CD4-positive, alpha-beta T cell (primary cell): ENCODE data around the gene PIGP. TPM values are rescaled to one million over a fixed set of nuclear protein-coding genes. Genes with fewer than 3 reads are reported as not detected.
"Not testable (repeated sequence)": the region's sequence is repeated elsewhere in the genome, so short reads cannot be mapped to it uniquely, and the experiment has no call there.

Experiments
- ATAC-seq: fragments of 200-7000 bp; cut with Tn5 transposase; one replicate; pipeline ENCODE4 v1.10.0; 2022; ENCODE audit warnings: mild to moderate bottlenecking; ENCODE audit not compliant: poor library complexity
- CTCF ChIA-PET: fragments of 350-600 bp; sonication (Branson Sonifier 250); formaldehyde crosslinking; loops from one replicate; lab custom pipeline; 2021; ENCODE audit warnings: antibody characterized with exemption, inconsistent platforms; lab: Charles Lee
- POLR2A ChIA-PET: fragments of 350-600 bp; sonication (Branson Sonifier 250); formaldehyde crosslinking; loops from one replicate; lab custom pipeline; 2021; ENCODE audit warnings: antibody characterized with exemption, inconsistent platforms; lab: Charles Lee
- DNase-seq, 14 experiments: peaks; one replicate each; pipeline ENCODE4 v3.0.0-alpha.2; 2013 to 2020; ENCODE audit warnings: mixed read lengths in 2 of 14
- H3K27ac ChIP-seq, 2 donors: one replicate each; pipeline versions ENCODE4 v1.5.1 to v1.7.0; 2013; ENCODE audit warnings: low read length in 2 of 2, low read depth in 1 of 2, mild to moderate bottlenecking in 1 of 2
- H3K27me3 ChIP-seq, 2 experiments: 1 replicate in 1 of 2; 2 replicates in 1 of 2; pipeline versions ENCODE4 v1.6.1 to v1.7.0; 2013; ENCODE audit warnings: low read length in 2 of 2, control low read depth in 1 of 2, mild to moderate bottlenecking in 1 of 2, moderate library complexity in 1 of 2; ENCODE audit not compliant: insufficient read depth in 2 of 2, control insufficient read depth in 1 of 2
- H3K36me3 ChIP-seq: one replicate; pipeline ENCODE4 v1.6.1; 2013; ENCODE audit warnings: low read length, control low read depth; ENCODE audit not compliant: insufficient read depth
- H3K4me1 ChIP-seq: one replicate; pipeline ENCODE4 v1.6.1; 2013; ENCODE audit warnings: low read length, control low read depth; ENCODE audit not compliant: insufficient read depth
- H3K4me3 ChIP-seq: one replicate; pipeline ENCODE4 v1.5.1; 2013; ENCODE audit warnings: mild to moderate bottlenecking, low read length, moderate library complexity
- H3K9me3 ChIP-seq, 2 experiments: 1 replicate in 1 of 2; 2 replicates in 1 of 2; pipeline versions ENCODE4 v1.6.1 to v1.7.0; 2013; ENCODE audit warnings: low read length in 2 of 2, mild to moderate bottlenecking in 2 of 2, control low read depth in 1 of 2, moderate library complexity in 1 of 2; ENCODE audit not compliant: control insufficient read depth in 1 of 2, insufficient read depth in 1 of 2
- H3K27ac Mint-ChIP-seq: one replicate; pipeline ENCODE4 v1.8.0; 2020; ENCODE audit warnings: mixed read lengths
- H3K27me3 Mint-ChIP-seq: one replicate; pipeline ENCODE4 v1.8.0; 2021; ENCODE audit warnings: mixed read lengths
- H3K36me3 Mint-ChIP-seq: one replicate; pipeline ENCODE4 v1.8.0; 2021; ENCODE audit warnings: low read depth, mixed read lengths
- H3K4me1 Mint-ChIP-seq: one replicate; pipeline ENCODE4 v1.8.0; 2021; ENCODE audit warnings: low read depth, mixed read lengths
- H3K4me3 Mint-ChIP-seq: one replicate; pipeline ENCODE4 v1.8.0; 2020; ENCODE audit warnings: mild to moderate bottlenecking, mixed read lengths
- H3K9me3 Mint-ChIP-seq: one replicate; pipeline ENCODE4 v1.8.0; 2020; ENCODE audit warnings: mixed read lengths
- CTCF ChIP-seq: fragments of 200-600 bp; IDR thresholded peaks from one replicate; pipeline ENCODE4 v1.8.0; 2022; ENCODE audit warnings: antibody characterized with exemption, mild to moderate bottlenecking
- intact Hi-C, 2 experiments: fragments of 100-400 bp; cut with DNase I in 1 of 2; cut with micrococcal nuclease in 1 of 2; formaldehyde crosslinking; loops; one replicate each; pipeline versions ENCODE4 v1.15.1 to v1.9.0; 2023 to 2025; cut with DNase I, micrococcal nuclease
- total RNA-seq, 174 experiments: library from RNA in 2 of 174; stranded (reverse) in 2 of 174; gene quantifications; one replicate each; pipeline ENCODE4 v1.2.3 and lab custom pipeline; 2021 to 2026

Gene PIGP
- total RNA-seq, 2 experiments from 2014 or later, result 11.1 to 14.8 TPM

GRCh38 chr21:37040212-37040611 is 32.7 kb downstream of the PIGP start:
- Mint-ChIP-seq H3K9me3 (no peaks in the 10 kb centered on the region), H3K36me3 (no peaks in the 10 kb centered on the region), H3K27ac (no peak overlapping the region), H3K27me3 (peaks cover 6% of the 10 kb centered on the region), H3K4me1 (peaks cover 6% of the 10 kb centered on the region), H3K4me3 (no peak overlapping the region)
- DNase-seq, result no peak
- intact Hi-C loops, result no loop called here
- Histone ChIP-seq H3K27ac (no peak overlapping the region), H3K4me3 (no peak overlapping the region), H3K36me3 (no peaks in the 10 kb centered on the region), H3K27me3 (no peaks in the 10 kb centered on the region), H3K4me1 (peaks cover 8% of the 10 kb centered on the region), H3K9me3 (no peaks in the 10 kb centered on the region)
- CTCF ChIA-PET, result no interaction called here
- POLR2A ChIA-PET, result no interaction called here
- no peak for ATAC-seq
- TF ChIP-seq CTCF, result no peak

GRCh38 chr21:37039411-37040075 is 33.3 kb downstream of the PIGP start:
- POLR2A ChIA-PET, result no interaction called here
- no peaks in the 10 kb centered on the region for H3K36me3 ChIP-seq
- H3K4me3 Mint-ChIP-seq, result no peak overlapping the region

GRCh38 chr21:37036177-37036576 is 36.7 kb downstream of the PIGP start:
- Mint-ChIP-seq H3K4me3 (no peak overlapping the region), H3K27me3 (peaks cover 15% of the 10 kb centered on the region), H3K9me3 (no peaks in the 10 kb centered on the region), H3K27ac (no peak overlapping the region), H3K4me1 (no peaks in the 10 kb centered on the region), H3K36me3 (no peaks in the 10 kb centered on the region)
- no peaks in the 10 kb centered on the region for H3K9me3 ChIP-seq
- H3K36me3 ChIP-seq, result no peaks in the 10 kb centered on the region
- intact Hi-C loops, result no loop called here
- POLR2A ChIA-PET, result no interaction called here
- DNase-seq, result no peak
- ATAC-seq, result no peak
- no peak overlapping the region for H3K27ac ChIP-seq
- no peak overlapping the region for H3K4me3 ChIP-seq
- CTCF ChIA-PET, result no interaction called here
- no peaks in the 10 kb centered on the region for H3K4me1 ChIP-seq
- TF ChIP-seq CTCF, result no peak
- no peaks in the 10 kb centered on the region for H3K27me3 ChIP-seq

More at GRCh38 chr21:37039411-37040075, 33.3 kb downstream of the PIGP start:
- Mint-ChIP-seq H3K36me3 (no peaks in the 10 kb centered on the region), H3K27me3 (peaks cover 11% of the 10 kb centered on the region), H3K27ac (no peak overlapping the region), H3K4me1 (no peaks in the 10 kb centered on the region), H3K9me3 (no peaks in the 10 kb centered on the region)
- H3K9me3 ChIP-seq, result no peaks in the 10 kb centered on the region
- no peaks in the 10 kb centered on the region for H3K27me3 ChIP-seq
- DNase-seq (no peak), ATAC-seq (no peak)
- no peak overlapping the region for H3K27ac ChIP-seq
- no peak for TF ChIP-seq CTCF
- intact Hi-C loops, result no loop called here
- CTCF ChIA-PET, result interaction anchor here (0.8 kb wide), 1 partner anchor 47 kb away, joined by 3 read pairs; no protein-coding TSS in a partner anchor
- H3K4me3 ChIP-seq, result no peak overlapping the region
- H3K4me1 ChIP-seq, result peaks cover 2% of the 10 kb centered on the region

GRCh38 chr21:37034394-37034793 is 38.5 kb downstream of the PIGP start:
- ATAC-seq, POLR2A ChIA-PET, H3K9me3 ChIP-seq, CTCF ChIA-PET, intact Hi-C loops, H3K27ac ChIP-seq, H3K9me3 Mint-ChIP-seq, H3K36me3 ChIP-seq, H3K27me3 ChIP-seq, H3K4me1 ChIP-seq, H3K27ac Mint-ChIP-seq, H3K4me1 Mint-ChIP-seq, H3K4me3 Mint-ChIP-seq, H3K4me3 ChIP-seq, DNase-seq, H3K36me3 Mint-ChIP-seq: not testable (repeated sequence)
- H3K27me3 Mint-ChIP-seq, result peaks cover 15% of the 10 kb centered on the region
